Loucy (cell line): ENCODE measurements around the gene GEMIN4.
A peak's percentile ranks its signal among the peaks of the same experiment; 100 is the strongest.

Experiments used
- H2AFZ ChIP-seq: fragments of 200-600 bp; sonication (generic); 2 replicates; pipeline ENCODE4 v1.6.0; 2016; ENCODE audit warnings: antibody characterized with exemption, mild to moderate bottlenecking, low read length, moderate library complexity
- H3F3A ChIP-seq: fragments of 200-600 bp; 2 replicates; pipeline ENCODE4 v1.6.0; 2016; ENCODE audit warnings: antibody characterized with exemption, low read depth, mild to moderate bottlenecking
- H3K27me3 ChIP-seq: fragments of 200-600 bp; sonication (generic); 2 replicates; pipeline ENCODE4 v1.6.1; 2014; ENCODE audit warnings: low read length, mild to moderate bottlenecking; ENCODE audit not compliant: insufficient read depth, poor library complexity, severe bottlenecking
- H3K36me3 ChIP-seq: fragments of 200-600 bp; sonication (generic); 2 replicates; pipeline ENCODE4 v1.6.1; 2016; ENCODE audit warnings: low read length; ENCODE audit not compliant: insufficient read depth
- H3K4me1 ChIP-seq: fragments of 200-600 bp; sonication (generic); 2 replicates; pipeline ENCODE4 v1.5.1; 2014; ENCODE audit warnings: low read length, mild to moderate bottlenecking; ENCODE audit not compliant: insufficient read depth, poor library complexity, severe bottlenecking
- H3K4me2 ChIP-seq: fragments of 200-600 bp; sonication (generic); 2 replicates; pipeline ENCODE4 v1.6.0; 2014; ENCODE audit warnings: antibody characterized with exemption, low read length, low read depth, mild to moderate bottlenecking; ENCODE audit not compliant: poor library complexity, severe bottlenecking
- H3K4me3 ChIP-seq: fragments of 200-600 bp; sonication (generic); 2 replicates; pipeline ENCODE4 v1.5.1; 2014; ENCODE audit warnings: low read length, mild to moderate bottlenecking, mixed read lengths; ENCODE audit not compliant: poor library complexity, severe bottlenecking
- H3K79me2 ChIP-seq: fragments of 200-600 bp; sonication (generic); 2 replicates; pipeline ENCODE4 v1.6.1; 2014; ENCODE audit warnings: low read length; ENCODE audit not compliant: insufficient read depth
- H3K9ac ChIP-seq: fragments of 200-600 bp; sonication (generic); 2 replicates; pipeline ENCODE4 v1.6.0; 2014; ENCODE audit warnings: mild to moderate bottlenecking, low read depth, low read length, moderate library complexity; ENCODE audit not compliant: poor library complexity, severe bottlenecking
- H3K9me2 ChIP-seq: fragments of 200-600 bp; sonication (generic); replicated peaks from 2 replicates; pipeline ENCODE4 v1.6.1; 2016; ENCODE audit warnings: low read depth, low read length, mixed read lengths
- H3K9me3 ChIP-seq: fragments of 200-600 bp; sonication (generic); 2 replicates; pipeline ENCODE4 v1.6.1; 2014; ENCODE audit warnings: mild to moderate bottlenecking, antibody characterized with exemption, low read length, low read depth; ENCODE audit not compliant: insufficient read depth
- H4K20me1 ChIP-seq: fragments of 200-600 bp; sonication (generic); 2 replicates; pipeline ENCODE4 v1.6.0; 2014; ENCODE audit warnings: antibody characterized with exemption, low read length, mild to moderate bottlenecking; ENCODE audit not compliant: insufficient read depth, poor library complexity, severe bottlenecking
- EZH2phosphoT487 ChIP-seq: fragments of 200-600 bp; IDR thresholded peaks from 2 replicates; pipeline ENCODE4 v1.6.1; 2018; ENCODE audit warnings: antibody characterized with exemption, mild to moderate bottlenecking, moderate library complexity, borderline replicate concordance
- TF ChIP-seq, protein P1 (sequence below): fragments of 200-600 bp; sonication (generic); conservative IDR thresholded peaks from 2 replicates; pipeline ENCODE4 v1.5.1; 2014; ENCODE audit warnings: mild to moderate bottlenecking, antibody characterized with exemption, low read length

The GEMIN4 gene

GRCh38 chr17:704111-704864, 47.8 kb downstream of the GEMIN4 start:
- Histone ChIP-seq H3K27me3 (no peaks in the 10 kb centered on the region), H3K36me3 (peaks cover 11% of the 10 kb centered on the region; the same call in 1 of the 2 replicates), H3K4me2 (no peak overlapping the region), H3K4me3 (no peak overlapping the region), H4K20me1 (no peaks in the 10 kb centered on the region), H2AFZ (no peak overlapping the region), H3K4me1 (peaks cover 5% of the 10 kb centered on the region), H3K9me3 (no peaks in the 10 kb centered on the region), H3K9ac (no peak overlapping the region), H3F3A (no peaks in the 10 kb centered on the region), H3K79me2 (peaks cover 13% of the 10 kb centered on the region; the same call in 1 of the 2 replicates), H3K9me2 (no peaks in the 10 kb centered on the region)
- TF ChIP-seq EZH2phosphoT487, result no peak
- TF ChIP-seq, protein P1, sequence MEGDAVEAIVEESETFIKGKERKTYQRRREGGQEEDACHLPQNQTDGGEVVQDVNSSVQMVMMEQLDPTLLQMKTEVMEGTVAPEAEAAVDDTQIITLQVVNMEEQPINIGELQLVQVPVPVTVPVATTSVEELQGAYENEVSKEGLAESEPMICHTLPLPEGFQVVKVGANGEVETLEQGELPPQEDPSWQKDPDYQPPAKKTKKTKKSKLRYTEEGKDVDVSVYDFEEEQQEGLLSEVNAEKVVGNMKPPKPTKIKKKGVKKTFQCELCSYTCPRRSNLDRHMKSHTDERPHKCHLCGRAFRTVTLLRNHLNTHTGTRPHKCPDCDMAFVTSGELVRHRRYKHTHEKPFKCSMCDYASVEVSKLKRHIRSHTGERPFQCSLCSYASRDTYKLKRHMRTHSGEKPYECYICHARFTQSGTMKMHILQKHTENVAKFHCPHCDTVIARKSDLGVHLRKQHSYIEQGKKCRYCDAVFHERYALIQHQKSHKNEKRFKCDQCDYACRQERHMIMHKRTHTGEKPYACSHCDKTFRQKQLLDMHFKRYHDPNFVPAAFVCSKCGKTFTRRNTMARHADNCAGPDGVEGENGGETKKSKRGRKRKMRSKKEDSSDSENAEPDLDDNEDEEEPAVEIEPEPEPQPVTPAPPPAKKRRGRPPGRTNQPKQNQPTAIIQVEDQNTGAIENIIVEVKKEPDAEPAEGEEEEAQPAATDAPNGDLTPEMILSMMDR, result no peak

DNA sequence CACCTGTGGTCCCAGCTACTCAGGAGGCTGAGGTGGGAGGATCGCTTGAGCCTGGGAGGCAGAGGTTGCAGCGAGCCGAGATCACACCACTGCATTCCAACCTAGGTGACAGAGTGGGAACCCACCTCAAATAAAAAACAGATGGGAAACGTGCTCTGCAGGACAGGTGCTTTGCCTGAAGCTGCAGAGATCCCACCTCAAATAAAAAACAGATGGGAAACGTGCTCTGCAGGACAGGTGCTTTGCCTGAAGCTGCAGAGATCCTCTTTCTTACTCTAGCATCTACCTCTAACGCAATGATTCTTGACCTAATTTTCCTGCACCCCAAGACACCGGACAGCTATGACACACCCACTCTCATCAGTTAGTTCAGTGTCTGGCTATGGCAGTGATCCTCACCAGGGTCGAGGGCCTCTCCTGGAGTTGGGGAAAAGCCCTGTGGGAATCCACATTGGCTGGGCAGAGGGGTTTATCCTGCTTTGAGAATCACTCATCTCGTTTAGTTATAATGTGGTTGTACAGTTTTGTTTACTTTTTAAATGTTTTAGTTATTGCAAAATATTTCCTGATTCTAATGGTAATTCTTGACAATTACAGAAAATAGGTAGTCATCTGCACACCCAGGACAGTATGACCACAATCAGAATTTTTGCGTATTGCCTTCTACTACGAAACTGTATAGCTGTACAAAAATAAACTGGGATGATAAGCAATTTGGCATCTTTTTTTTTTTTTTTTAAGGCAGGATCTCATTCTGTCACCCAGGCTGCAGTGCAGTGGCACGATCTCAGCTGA, 48.8 kb downstream of the GEMIN4 start:
- peaks cover 13% of the 10 kb centered on the region; the same call in 1 of the 2 replicates for H3K79me2 ChIP-seq
- H3K4me2 ChIP-seq, result no peak overlapping the region
- no peaks in the 10 kb centered on the region for H3K9me2 ChIP-seq
- H2AFZ ChIP-seq, result no peak overlapping the region
- H3K27me3 ChIP-seq, result no peaks in the 10 kb centered on the region
- no peaks in the 10 kb centered on the region for H4K20me1 ChIP-seq
- H3K36me3 ChIP-seq, result peaks cover 2% of the 10 kb centered on the region; the same call in 1 of the 2 replicates
- H3K9me3 ChIP-seq, result no peaks in the 10 kb centered on the region
- no peaks in the 10 kb centered on the region for H3F3A ChIP-seq
- H3K9ac ChIP-seq, result no peak overlapping the region
- no peak overlapping the region for H3K4me3 ChIP-seq
- peaks cover 5% of the 10 kb centered on the region for H3K4me1 ChIP-seq
- TF ChIP-seq, protein P1, result no peak
- TF ChIP-seq EZH2phosphoT487, result no peak

GRCh38 chr17:700504-701094, 51.5 kb downstream of the GEMIN4 start:
- H3K4me3 ChIP-seq, result no peak overlapping the region
- peaks cover 17% of the 10 kb centered on the region; the same call in 1 of the 2 replicates for H3K36me3 ChIP-seq
- no peak overlapping the region for H3K9ac ChIP-seq
- H3K27me3 ChIP-seq, result no peaks in the 10 kb centered on the region
- no peaks in the 10 kb centered on the region; the same call in 1 of the 2 replicates for H3F3A ChIP-seq
- TF ChIP-seq, protein P1, result peak; percentile 76
- TF ChIP-seq EZH2phosphoT487, result no peak
- H3K79me2 ChIP-seq, result peaks cover 10% of the 10 kb centered on the region; the same call in 1 of the 2 replicates
- no peaks in the 10 kb centered on the region for H4K20me1 ChIP-seq
- no peak overlapping the region for H2AFZ ChIP-seq
- peaks cover 25% of the 10 kb centered on the region for H3K4me1 ChIP-seq
- no peaks in the 10 kb centered on the region for H3K9me2 ChIP-seq
- no peaks in the 10 kb centered on the region for H3K9me3 ChIP-seq
- H3K4me2 ChIP-seq, result no peak overlapping the region
